ENCODE data around the gene ANAPC4. TPM values are rescaled to one million over a fixed set of nuclear protein-coding genes. Genes with fewer than 3 reads are reported as not detected.

The ANAPC4 gene
- total and polyA plus RNA-seq, 2 of the 13 experiments (the other 11 are each of a cell fraction or from before 2014, with no cell fraction given): 14.5 to 30.2 TPM

DNA sequence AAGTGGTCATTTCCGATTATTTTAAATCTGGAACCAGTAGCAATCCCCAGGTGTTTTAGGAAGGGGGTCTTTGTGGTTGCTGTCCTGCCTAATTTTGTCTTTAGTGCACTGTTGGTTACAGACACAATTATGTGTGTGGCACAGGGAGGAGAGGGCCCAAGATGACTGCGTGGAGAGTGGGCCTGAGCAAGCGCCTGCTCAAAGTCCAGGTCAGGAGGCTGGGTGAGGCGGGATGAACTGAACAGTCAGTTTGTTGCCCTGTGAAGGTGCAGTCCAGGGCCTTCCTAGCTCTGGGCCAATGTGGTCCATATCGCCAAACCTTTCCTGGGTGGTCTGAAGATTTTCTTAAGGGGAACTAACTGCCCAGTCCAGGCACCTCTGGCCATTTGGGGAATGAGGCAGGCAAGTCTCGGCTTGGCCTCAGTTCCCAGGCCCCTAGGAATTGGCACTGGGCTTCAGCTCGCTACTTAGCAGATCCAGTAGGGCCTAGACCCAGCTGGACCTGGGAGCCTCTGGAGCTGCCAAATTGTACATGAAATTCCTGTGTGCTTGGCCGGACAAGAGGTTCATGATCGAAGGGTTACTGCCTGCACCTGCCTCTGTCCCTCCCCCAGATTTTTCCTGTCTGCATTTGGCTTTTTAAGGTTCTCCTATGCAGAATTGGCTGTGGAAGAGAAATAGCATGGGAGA is 47.6 kb downstream of the ANAPC4 start:
- WGBS (ENCODE audit: low lambda C conversion rate): 65% methylated on average over 5 of the region's 9 CpGs
- DNase-seq (ENCODE audit: low spot score): no peak
- Histone ChIP-seq H3K27ac (ENCODE audit: extremely low read length, insufficient read depth, low read length) (no peak overlapping the region), H3K36me3 (replicated peaks in 1 of 2; ENCODE audit: control insufficient read depth in 1 of 2, insufficient read depth in 2 of 2, low read length in 2 of 2) (no peaks in the 10 kb centered on the region), H3K4me3 (replicated peaks in 1 of 3; ENCODE audit: insufficient read depth in 1 of 3, low read depth in 2 of 3, low read length in 3 of 3) (no peak overlapping the region), H4K20me1 (ENCODE audit: insufficient read depth, low read length) (no peaks in the 10 kb centered on the region), H3K27me3 (ENCODE audit: control insufficient read depth in 1 of 2, insufficient read depth in 2 of 2, low read length in 2 of 2) (no peaks in the 10 kb centered on the region), H3K79me2 (ENCODE audit: insufficient read depth, low read length) (no peaks in the 10 kb centered on the region), H3K4me2 (ENCODE audit: low read depth, low read length) (no peak overlapping the region), H2AFZ (ENCODE audit: low read length) (no peak overlapping the region), H3K9ac (ENCODE audit: insufficient read depth, low read depth, low read length) (no peak overlapping the region), H3K9me3 (ENCODE audit: low read length) (no peaks in the 10 kb centered on the region), H3K4me1 (ENCODE audit: insufficient read depth, low read length) (peaks cover 11% of the 10 kb centered on the region)
- intact Hi-C loops (cut with micrococcal nuclease; ENCODE audit: unreplicated experiment) (no loop called here), in situ Hi-C loops (cut with HindIII; ENCODE audit: extremely low pct_ligation_motif_present, low pct_unique_long_range_greater_than_20kb) (no loop called here)
- BruUV-seq (replicated peaks): no TSS peak
- ChIA-PET POLR2A (no interaction called here), CTCF (ENCODE audit: low intra/inter-chr PET ratio, low total read pairs) (no interaction called here)
- TF ChIP-seq IRX3 (CRISPR knock-in tag; IDR thresholded peaks at IDR 0.05; ENCODE audit: borderline replicate concordance, low read depth) (no peak), ARNT (IDR thresholded peaks at IDR 0.05) (no peak), HNF4A (CRISPR knock-in tag; IDR thresholded peaks at IDR 0.05) (peak; percentile 66), SOX13 (IDR thresholded peaks at IDR 0.05) (no peak), SOX13 (CRISPR knock-in tag; conservative IDR thresholded peaks at IDR 0.05 in 1 of 2, IDR thresholded peaks at IDR 0.05 in 1 of 2) (no peak), ZNF687 (CRISPR knock-in tag; IDR thresholded peaks at IDR 0.05) (0 out of 2 replicates have a peak, but pooled peaks have one; percentile 19), SP140L (CRISPR knock-in tag; IDR thresholded peaks at IDR 0.05; ENCODE audit: borderline replicate concordance) (no peak), ZBTB33 (CRISPR knock-in tag; IDR thresholded peaks at IDR 0.05) (no peak), ZNF256 (CRISPR knock-in tag; conservative IDR thresholded peaks at IDR 0.05) (no peak), TOPORS (CRISPR knock-in tag; IDR thresholded peaks at IDR 0.05) (no peak), ZFX (CRISPR knock-in tag; IDR thresholded peaks at IDR 0.05; ENCODE audit: low read depth) (0 out of 2 replicates have a peak, but pooled peaks have one; percentile 23), IKZF5 (CRISPR knock-in tag; IDR thresholded peaks at IDR 0.05) (no peak), ZNF460 (CRISPR knock-in tag; IDR thresholded peaks at IDR 0.05; ENCODE audit: borderline replicate concordance) (no peak), ZKSCAN5 (CRISPR knock-in tag; IDR thresholded peaks at IDR 0.05) (no peak), SAFB2 (CRISPR knock-in tag; IDR thresholded peaks at IDR 0.05; ENCODE audit: borderline replicate concordance, low read depth) (no peak), ZNF7 (CRISPR knock-in tag; IDR thresholded peaks at IDR 0.05) (peak; percentile 84), PPARG (CRISPR knock-in tag; conservative IDR thresholded peaks at IDR 0.05) (no peak)
- peak; percentile 93 for ATAC-seq
- no peak for FAIRE-seq
